Spleen (tissue), 11 donors: ENCODE results near the gene CD37. TPM values are rescaled to one million over a fixed set of nuclear protein-coding genes. Genes with fewer than 3 reads are reported as not detected.
A peak's percentile ranks its signal among the peaks of the same experiment; 100 is the strongest.

Experiments used
- DNase-seq: peaks from one replicate; pipeline ENCODE4 v3.0.0-alpha.2; 2020
- H3K27ac ChIP-seq, 8 donors: fragments of 200-600 bp; sonication (generic) in 7 of 8; 1 replicate in 4 of 8; 2 replicates in 4 of 8; pipeline versions ENCODE4 v1.5.0 to v1.8.0; 2016 to 2021; ENCODE audit warnings: inconsistent platforms in 4 of 8, mild to moderate bottlenecking in 4 of 8, moderate library complexity in 1 of 8
- H3K27me3 ChIP-seq, 7 donors: fragments of 200-600 bp; sonication (generic) in 6 of 7; replicated peaks in 1 of 7; 1 replicate in 4 of 7; 2 replicates in 3 of 7; pipeline versions ENCODE4 v1.5.0 to v1.8.0; 2016 to 2021; ENCODE audit warnings: inconsistent platforms in 3 of 7, mild to moderate bottlenecking in 1 of 7
- H3K36me3 ChIP-seq, 6 donors: fragments of 200-600 bp; sonication (generic) in 5 of 6; 1 replicate in 4 of 6; 2 replicates in 2 of 6; pipeline versions ENCODE4 v1.5.0 to v1.8.0; 2016 to 2021; ENCODE audit warnings: inconsistent platforms in 2 of 6
- H3K4me1 ChIP-seq, 6 donors: fragments of 200-600 bp; sonication (generic) in 5 of 6; 1 replicate in 3 of 6; 2 replicates in 3 of 6; pipeline versions ENCODE4 v1.5.0 to v1.8.0; 2016 to 2021; ENCODE audit warnings: inconsistent platforms in 3 of 6
- H3K4me3 ChIP-seq, 8 donors: fragments of 200-600 bp; sonication (generic) in 7 of 8; 1 replicate in 4 of 8; 2 replicates in 4 of 8; pipeline versions ENCODE4 v1.5.0 to v1.8.0; 2016 to 2021; ENCODE audit warnings: inconsistent platforms in 4 of 8, mild to moderate bottlenecking in 4 of 8, moderate library complexity in 2 of 8
- H3K9me3 ChIP-seq, 8 donors: fragments of 200-600 bp; sonication (generic) in 7 of 8; 1 replicate in 4 of 8; 2 replicates in 4 of 8; pipeline versions ENCODE4 v1.5.0 to v1.8.0; 2016 to 2021; ENCODE audit warnings: inconsistent platforms in 4 of 8
- CTCF ChIP-seq, 11 experiments: fragments of 200-600 bp in 7 of 11; fragments of 450-650 bp in 4 of 11; sonication (generic) in 4 of 11; IDR thresholded peaks in 8 of 11; conservative IDR thresholded peaks in 3 of 11; 1 replicate in 7 of 11; 2 replicates in 4 of 11; pipeline versions ENCODE4 v1.4.0 to v1.8.0; 2016 to 2021; ENCODE audit warnings: antibody characterized with exemption in 11 of 11, inconsistent platforms in 4 of 11, mild to moderate bottlenecking in 1 of 11
- POLR2A ChIP-seq, 3 donors: fragments of 450-650 bp; IDR thresholded peaks; one replicate each; pipeline ENCODE4 v1.5.1; 2017; ENCODE audit warnings: antibody characterized with exemption in 3 of 3, mild to moderate bottlenecking in 1 of 3
- POLR2AphosphoS5 ChIP-seq, 3 donors: sonication (generic); formaldehyde crosslinking; IDR thresholded peaks; one replicate each; pipeline ENCODE4 v1.5.1; 2017; ENCODE audit warnings: antibody characterized with exemption in 3 of 3
- WGBS, 5 donors: extraction: QIAGEN DNeasy Blood & Tissue Kit in 3 of 5; methylation state at CpG; one replicate each; pipeline versions ENCODE4 v1.1.5 to v1.1.7; 2013 to 2018; 5-methylcytosine and 5-hydroxymethylcytosine counted together
- intact Hi-C: fragments of 100-400 bp; cut with DNase I; formaldehyde crosslinking; loops from one replicate; pipeline ENCODE4 v1.15.0; 2023; ENCODE audit warnings: low total_unique reads
- polyA plus RNA-seq, 3 donors: library from polyadenylated mRNA; stranded (reverse); fragments of 200-250 nt; gene quantifications; one replicate each; pipeline ENCODE4 v1.2.1, GENCODE V29; 2013
- total RNA-seq, 7 donors: library from RNA; depleted of rRNA in 3 of 7; stranded (reverse); fragments of >200 nt in 3 of 7; fragmentation: NEBNext Ultra II Directional in 4 of 7; extraction: Animal tissue kit (Norgen Biotek cat#: 25700) in 4 of 7; gene quantifications; one replicate each; pipeline versions ENCODE4 v1.1.0 to v1.2.1, GENCODE V29; 2016 to 2021
- donor health status: healthy with polysubstance abuse.
- donor health status: DM: no; HTN: no; CAD: no; lungs with moderate emphysema.
- donor health status: DM: no; HTN: no; CAD: no.
- donor health status: Bipolar disorder and iron deficiency.
- donor health status: healthy.
- donor health status: DM: no; HTN: no; CAD: no.
- donor health status: DM: yes; HTN: yes; CAD: no.

Gene CD37
- total and polyA plus RNA-seq, 10 donors, result 297 to 516 (median 403) TPM

GRCh38 chr19:49362929-49363267 lies 27.7 kb downstream of the CD37 start:
- Histone ChIP-seq H3K36me3 (peaks cover 0 to 17% (median 0%) of the 10 kb centered on the region in 6 donors), H3K27ac (peak overlapping the region; percentile 68 to 91 (median 88)), H3K4me1 (peaks cover 3 to 57% (median 37%) of the 10 kb centered on the region in 6 donors), H3K9me3 (no peaks in the 10 kb centered on the region), H3K27me3 (peaks cover 0 to 48% (median 9%) of the 10 kb centered on the region in 7 donors), H3K4me3 (peak overlapping the region; percentile 13 to 77 (median 52))
- DNase-seq, result no peak
- TF ChIP-seq CTCF (IDR thresholded peaks at IDR 0.05 in 8 of 11, conservative IDR thresholded peaks at IDR 0.05 in 3 of 11), result no peak
- TF ChIP-seq POLR2AphosphoS5 (IDR thresholded peaks at IDR 0.05), result no peak
- TF ChIP-seq POLR2A (IDR thresholded peaks at IDR 0.05), result no peak
- intact Hi-C loops, result no loop called here
- WGBS, 5 donors, result 0 to 2% (median 2%) methylated on average over 14 of the region's 14 CpGs

GRCh38 chr19:49363268-49364082 lies 28.3 kb downstream of the CD37 start, which contains the start of gene DKKL1:
DKKL1 (plus strand) TSS chr19:49363877; CDS start chr19:49363999, 122 bp downstream.
- Histone ChIP-seq H3K36me3 (peaks cover 0 to 12% (median 0%) of the 10 kb centered on the region in 6 donors), H3K4me3 (peak within 1 kb of the TSS; percentile 13 to 77 (median 52)), H3K27ac (peak within 1 kb of the TSS; percentile 68 to 91 (median 88)), H3K9me3 (peaks cover 0 to 5% (median 3%) of the 10 kb centered on the region in 8 donors), H3K4me1 (peaks cover 3 to 51% (median 37%) of the 10 kb centered on the region in 6 donors), H3K27me3 (peaks cover 0 to 48% (median 9%) of the 10 kb centered on the region in 7 donors)
- peak; percentile 95 for DNase-seq
- 1 to 4% (median 3%) methylated on average over 41 to 46 of the region's 46 CpGs for WGBS, 5 donors
- intact Hi-C loops, result no loop called here
- TF ChIP-seq CTCF (IDR thresholded peaks at IDR 0.05 in 8 of 11, conservative IDR thresholded peaks at IDR 0.05 in 3 of 11) (peak in 1 of 11 experiments; percentile 24), POLR2A (IDR thresholded peaks at IDR 0.05) (no peak), POLR2AphosphoS5 (IDR thresholded peaks at IDR 0.05) (peak; percentile 57 to 85 (median 71))

GRCh38 chr19:49364083-49364737 lies 29.0 kb downstream of the CD37 start:
- TF ChIP-seq CTCF (IDR thresholded peaks at IDR 0.05 in 8 of 11, conservative IDR thresholded peaks at IDR 0.05 in 3 of 11) (no peak), POLR2A (IDR thresholded peaks at IDR 0.05) (no peak), POLR2AphosphoS5 (IDR thresholded peaks at IDR 0.05) (no peak)
- intact Hi-C loops, result no loop called here
- no peak for DNase-seq
- Histone ChIP-seq H3K27me3 (peaks cover 0 to 48% (median 9%) of the 10 kb centered on the region in 7 donors), H3K4me3 (peak overlapping the region in 5 of 8 donors; percentile 9 to 77 (median 55)), H3K36me3 (peaks cover 0 to 4% (median 0%) of the 10 kb centered on the region in 6 donors), H3K9me3 (peaks cover 0 to 12% (median 10%) of the 10 kb centered on the region in 8 donors), H3K27ac (peak overlapping the region in 6 of 8 donors; percentile 36 to 91 (median 72)), H3K4me1 (peaks cover 3 to 51% (median 37%) of the 10 kb centered on the region in 6 donors)
- 70 to 78% (median 74%) methylated on average over 27 of the region's 27 CpGs for whole genome bisulfite sequencing, 5 donors
